Right atrium auricular region (tissue), 2 donors: ENCODE results near the gene WDR62. TPM values are rescaled to one million over a fixed set of nuclear protein-coding genes. Genes with fewer than 3 reads are reported as not detected.
A peak's percentile ranks its signal among the peaks of the same experiment; 100 is the strongest.

Source experiments
- DNase-seq: peaks from one replicate; pipeline ENCODE4 v3.0.0-alpha.2; 2019; ENCODE audit warnings: low spot score
- H3K27ac ChIP-seq, 2 donors: fragments of 200-600 bp; sonication (generic); 1 replicate in 1 of 2; 2 replicates in 1 of 2; pipeline ENCODE4 v1.5.1; 2016 to 2019
- H3K27me3 ChIP-seq, 2 donors: fragments of 200-600 bp; sonication (generic); one replicate each; pipeline versions ENCODE4 v1.5.1 to v1.6.0; 2017 to 2019
- H3K36me3 ChIP-seq: fragments of 200-600 bp; sonication (generic); one replicate; pipeline ENCODE4 v1.5.1; 2016
- H3K4me1 ChIP-seq, 2 donors: fragments of 200-600 bp; sonication (generic); one replicate each; pipeline versions ENCODE4 v1.5.1 to v1.6.0; 2017 to 2019
- H3K4me3 ChIP-seq, 2 donors: fragments of 200-600 bp; sonication (generic); 1 replicate in 1 of 2; 2 replicates in 1 of 2; pipeline ENCODE4 v1.5.1; 2017 to 2019; ENCODE audit warnings: mild to moderate bottlenecking in 1 of 2, moderate library complexity in 1 of 2
- H3K9me3 ChIP-seq, 2 donors: fragments of 200-600 bp; sonication (generic); one replicate each; pipeline ENCODE4 v1.5.1; 2019
- total RNA-seq, 2 donors: library from RNA; depleted of rRNA; stranded (reverse); fragments of >200 nt; gene quantifications; one replicate each; pipeline ENCODE4 v1.1.0, GENCODE V29; 2016
- TF ChIP-seq, protein P1 (sequence below), 2 donors: fragments of 200-600 bp; sonication (generic); IDR thresholded peaks; one replicate each; pipeline ENCODE4 v1.5.1; 2019; ENCODE audit warnings: antibody characterized with exemption in 2 of 2

Gene WDR62
- total RNA-seq, 2 donors from 2014 or later: 0.75 to 10.6 TPM

DNA sequence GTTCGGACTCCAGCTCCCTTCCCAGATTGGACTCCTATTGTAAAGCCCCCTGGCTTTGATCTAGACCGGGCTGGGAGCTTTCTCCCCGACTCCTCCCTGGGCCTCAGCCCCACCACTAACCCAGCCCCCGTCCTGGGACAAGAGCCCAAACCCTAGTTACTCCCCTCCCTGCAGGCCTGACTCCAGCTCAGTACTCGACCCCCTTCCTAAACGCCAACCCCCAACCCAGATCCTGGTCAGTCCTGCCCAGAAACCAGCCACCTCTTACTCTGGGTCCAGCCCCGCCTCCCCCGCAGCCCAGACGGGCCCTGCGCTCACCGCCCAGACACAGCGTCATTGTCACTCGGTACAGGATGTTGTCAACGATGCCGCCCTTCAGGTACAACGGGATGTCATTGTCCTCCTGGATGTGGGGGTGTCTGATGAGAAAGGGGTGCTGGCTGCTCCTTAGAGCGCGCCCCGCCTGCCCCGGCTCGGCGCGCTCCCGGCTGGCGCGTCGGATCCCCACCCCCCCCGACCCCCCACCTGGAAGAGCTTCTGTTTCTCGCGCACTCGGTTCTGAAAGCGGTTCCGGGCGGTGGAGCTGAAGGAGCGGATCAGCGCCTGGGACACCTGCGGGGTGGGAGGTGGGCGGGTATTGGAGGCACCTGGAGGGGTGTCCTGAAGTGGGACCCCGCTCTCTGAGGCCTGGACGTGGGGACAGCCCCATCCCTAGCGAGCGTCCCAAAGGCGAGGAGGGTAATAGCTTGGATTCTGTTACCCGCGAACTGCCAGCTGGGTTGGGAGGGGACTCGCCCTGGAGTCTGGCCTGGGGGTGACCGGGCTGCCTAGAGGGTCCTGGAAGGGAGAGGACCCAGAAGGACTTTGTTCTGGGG lies 96.7 kb downstream of the WDR62 start:
- Histone ChIP-seq H3K4me3 (peak overlapping the region; percentile 69 to 87), H3K4me1 (peaks cover 0 to 22% of the 10 kb centered on the region in 2 donors), H3K27me3 (no peaks in the 10 kb centered on the region), H3K27ac (peak overlapping the region; percentile 98 to 100), H3K36me3 (peaks cover 43% of the 10 kb centered on the region), H3K9me3 (no peaks in the 10 kb centered on the region)
- DNase-seq: peak; percentile 83
- TF ChIP-seq, protein P1, sequence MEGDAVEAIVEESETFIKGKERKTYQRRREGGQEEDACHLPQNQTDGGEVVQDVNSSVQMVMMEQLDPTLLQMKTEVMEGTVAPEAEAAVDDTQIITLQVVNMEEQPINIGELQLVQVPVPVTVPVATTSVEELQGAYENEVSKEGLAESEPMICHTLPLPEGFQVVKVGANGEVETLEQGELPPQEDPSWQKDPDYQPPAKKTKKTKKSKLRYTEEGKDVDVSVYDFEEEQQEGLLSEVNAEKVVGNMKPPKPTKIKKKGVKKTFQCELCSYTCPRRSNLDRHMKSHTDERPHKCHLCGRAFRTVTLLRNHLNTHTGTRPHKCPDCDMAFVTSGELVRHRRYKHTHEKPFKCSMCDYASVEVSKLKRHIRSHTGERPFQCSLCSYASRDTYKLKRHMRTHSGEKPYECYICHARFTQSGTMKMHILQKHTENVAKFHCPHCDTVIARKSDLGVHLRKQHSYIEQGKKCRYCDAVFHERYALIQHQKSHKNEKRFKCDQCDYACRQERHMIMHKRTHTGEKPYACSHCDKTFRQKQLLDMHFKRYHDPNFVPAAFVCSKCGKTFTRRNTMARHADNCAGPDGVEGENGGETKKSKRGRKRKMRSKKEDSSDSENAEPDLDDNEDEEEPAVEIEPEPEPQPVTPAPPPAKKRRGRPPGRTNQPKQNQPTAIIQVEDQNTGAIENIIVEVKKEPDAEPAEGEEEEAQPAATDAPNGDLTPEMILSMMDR (IDR thresholded peaks at IDR 0.05): no peak

DNA sequence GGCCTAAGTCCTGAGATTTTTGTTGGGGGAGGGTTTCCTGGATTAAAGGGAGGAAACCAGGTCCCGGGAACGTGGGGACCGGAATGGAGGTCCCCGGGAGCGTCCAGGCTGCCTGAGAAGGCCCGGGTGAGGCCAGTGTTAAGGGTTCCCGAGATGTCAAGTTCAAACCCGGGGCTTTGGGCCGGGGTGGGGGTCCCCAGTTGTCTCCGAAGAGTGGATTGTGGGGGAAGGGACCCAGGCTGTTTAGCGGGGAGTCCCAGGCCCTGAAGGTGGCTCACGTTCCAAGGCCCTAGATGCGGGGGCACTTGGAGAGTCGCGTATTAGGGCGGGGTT lies 97.3 kb downstream of the WDR62 start:
- H3K4me3 ChIP-seq: peak overlapping the region; percentile 69 to 87
- peaks cover 37% of the 10 kb centered on the region for H3K36me3 ChIP-seq
- TF ChIP-seq, protein P1 (IDR thresholded peaks at IDR 0.05): no peak
- H3K4me1 ChIP-seq: peaks cover 0 to 22% of the 10 kb centered on the region in 2 donors
- no peak for DNase-seq
- H3K27ac ChIP-seq: peak overlapping the region; percentile 98 to 100
- H3K27me3 ChIP-seq: no peaks in the 10 kb centered on the region
- no peaks in the 10 kb centered on the region for H3K9me3 ChIP-seq

DNA sequence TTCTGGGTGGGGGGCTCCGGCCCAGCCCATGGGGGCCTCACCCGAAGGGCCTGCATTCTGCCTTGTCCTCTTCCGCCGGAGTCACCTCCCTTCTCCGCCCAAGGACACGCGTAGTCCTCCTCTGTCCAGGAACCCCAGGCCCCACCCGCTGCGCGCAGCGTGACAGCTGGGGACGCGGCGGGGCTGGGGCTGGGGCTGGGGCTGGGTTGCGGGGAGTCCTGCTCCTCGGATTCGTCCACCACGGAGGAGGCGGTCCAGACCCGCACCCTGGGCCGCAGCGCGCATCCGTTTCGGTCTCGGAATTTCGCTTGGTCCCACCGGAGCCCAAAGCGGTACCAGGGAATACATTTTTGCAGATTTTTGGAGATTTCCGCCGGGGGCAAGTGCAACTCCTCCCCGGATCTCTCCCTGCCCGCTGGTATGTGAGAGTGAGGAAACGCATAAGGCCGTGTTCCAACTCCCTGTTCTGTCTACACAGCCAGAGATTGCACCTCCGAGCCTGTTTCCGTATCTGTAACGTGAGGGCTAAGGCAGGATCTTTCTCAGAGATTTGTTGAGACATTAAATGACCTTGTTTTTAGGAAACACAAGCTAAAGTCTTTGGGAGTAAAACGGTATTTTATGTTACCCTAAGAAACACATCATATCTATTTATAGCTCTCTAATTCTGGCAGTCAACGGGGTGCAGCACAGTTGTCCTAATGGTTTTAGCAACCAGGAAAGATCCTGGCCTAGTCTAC lies 97.8 kb downstream of the WDR62 start, which contains the start of gene COX7A1:
Gene COX7A1, minus strand, starts transcription at position 96 of the 740 bp plus-strand sequence. Its CDS starts 40 bp downstream, at position 56.
- H3K36me3 ChIP-seq: peaks cover 31% of the 10 kb centered on the region
- H3K9me3 ChIP-seq: no peaks in the 10 kb centered on the region
- peaks cover 0 to 22% of the 10 kb centered on the region in 2 donors for H3K4me1 ChIP-seq
- peak within 1 kb of the TSS; percentile 98 to 100 for H3K27ac ChIP-seq
- H3K27me3 ChIP-seq: no peaks in the 10 kb centered on the region
- TF ChIP-seq, protein P1 (IDR thresholded peaks at IDR 0.05): no peak
- DNase-seq: peak; percentile 80
- H3K4me3 ChIP-seq: peak within 1 kb of the TSS; percentile 69 to 87

DNA sequence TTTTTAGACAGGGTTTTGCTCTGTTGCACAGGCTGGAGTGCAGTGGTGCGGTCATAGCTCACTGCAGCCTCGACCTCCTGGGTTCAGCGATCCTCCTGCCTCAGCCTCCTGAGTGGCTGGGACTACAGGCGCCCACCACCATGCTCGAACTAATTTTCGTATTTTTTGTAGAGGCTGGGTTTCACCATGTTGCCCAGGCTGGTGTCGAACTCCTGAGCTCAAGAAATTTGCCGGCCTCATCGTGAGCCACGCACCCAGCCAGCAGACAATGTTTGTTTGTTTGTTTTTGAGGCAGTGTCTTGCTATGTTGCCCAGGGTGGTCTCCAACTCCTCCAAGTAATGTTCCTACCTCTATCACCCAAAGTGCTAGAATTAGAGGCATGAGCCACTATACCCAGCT lies 98.4 kb downstream of the WDR62 start:
- peak overlapping the region; percentile 98 to 100 for H3K27ac ChIP-seq
- H3K9me3 ChIP-seq: no peaks in the 10 kb centered on the region
- peaks cover 0 to 22% of the 10 kb centered on the region in 2 donors for H3K4me1 ChIP-seq
- DNase-seq: no peak
- TF ChIP-seq, protein P1 (IDR thresholded peaks at IDR 0.05): no peak
- H3K27me3 ChIP-seq: no peaks in the 10 kb centered on the region
- H3K36me3 ChIP-seq: peaks cover 25% of the 10 kb centered on the region
- peak overlapping the region in 1 of 2 donors; percentile 69 for H3K4me3 ChIP-seq

Other genes starting within 250 kb of the WDR62 start
- not detected for gene PRODH2, start 242.1 kb upstream of the WDR62 start, total RNA-seq
- gene NPHS1, start 202.4 kb upstream of the WDR62 start, total RNA-seq: not detected
- gene KIRREL2, start 198.0 kb upstream of the WDR62 start, total RNA-seq: under 1 TPM in 1 of 2 donors, not detected in 1; 0.51 TPM
- 10 to 100 TPM; 17.5 to 33.6 TPM for gene APLP1, start 186.3 kb upstream of the WDR62 start, total RNA-seq
- 1 to 10 TPM; 1.3 to 2.1 TPM for gene NFKBID, start 154.4 kb upstream of the WDR62 start, total RNA-seq
- 1 to 10 TPM in 1 of 2 donors, not detected in 1; 3.3 TPM for gene HCST, start 152.4 kb upstream of the WDR62 start, total RNA-seq
- gene TYROBP, start 146.6 kb upstream of the WDR62 start, total RNA-seq: 10 to 100 TPM; 26.1 to 85.4 TPM
- gene LRFN3, start 118.5 kb upstream of the WDR62 start, total RNA-seq: 10 to 100 TPM; 10.5 to 13.1 TPM
- gene SDHAF1, start 59.7 kb upstream of the WDR62 start, total RNA-seq: 10 to 100 TPM; 30.8 to 34.9 TPM
- gene SYNE4, start 46.1 kb upstream of the WDR62 start, total RNA-seq: not detected
- gene ALKBH6, start 40.7 kb upstream of the WDR62 start, total RNA-seq: 10 to 100 TPM; 16.2 to 16.5 TPM
- 10 to 100 TPM in 1 of 2 donors, 1 to 10 TPM in 1; 5.1 to 10.7 TPM for gene CLIP3, start 22.0 kb upstream of the WDR62 start, total RNA-seq
- gene THAP8, start 612 bp upstream of the WDR62 start, total RNA-seq: 10 to 100 TPM in 1 of 2 donors, 1 to 10 TPM in 1; 5.7 to 11.6 TPM
- not detected for gene OVOL3, start 56.2 kb downstream of the WDR62 start, total RNA-seq
- gene POLR2I, start 60.0 kb downstream of the WDR62 start, total RNA-seq: 100 to 1,000 TPM in 1 of 2 donors, 10 to 100 TPM in 1; 76.9 to 121 TPM
- gene TBCB, start 60.6 kb downstream of the WDR62 start, total RNA-seq: 100 to 1,000 TPM; 107 to 110 TPM
- gene CAPNS1, start 85.2 kb downstream of the WDR62 start, total RNA-seq: 100 to 1,000 TPM; 222 to 238 TPM
- gene COX7A1, start 97.5 kb downstream of the WDR62 start, total RNA-seq: 100 to 1,000 TPM; 136 to 347 TPM
- 1 to 10 TPM; 2.4 to 3.1 TPM for gene ZNF565, start 159.8 kb downstream of the WDR62 start, total RNA-seq
- gene ZNF146, start 160.2 kb downstream of the WDR62 start, total RNA-seq: 10 to 100 TPM; 46.2 to 48.0 TPM